ENCODE data around the gene POLR3A. TPM values are rescaled to one million over a fixed set of nuclear protein-coding genes. Genes with fewer than 3 reads are reported as not detected.

POLR3A gene
- polyA plus RNA-seq, 1 donor from 2014 or later, result 15.6 TPM

DNA sequence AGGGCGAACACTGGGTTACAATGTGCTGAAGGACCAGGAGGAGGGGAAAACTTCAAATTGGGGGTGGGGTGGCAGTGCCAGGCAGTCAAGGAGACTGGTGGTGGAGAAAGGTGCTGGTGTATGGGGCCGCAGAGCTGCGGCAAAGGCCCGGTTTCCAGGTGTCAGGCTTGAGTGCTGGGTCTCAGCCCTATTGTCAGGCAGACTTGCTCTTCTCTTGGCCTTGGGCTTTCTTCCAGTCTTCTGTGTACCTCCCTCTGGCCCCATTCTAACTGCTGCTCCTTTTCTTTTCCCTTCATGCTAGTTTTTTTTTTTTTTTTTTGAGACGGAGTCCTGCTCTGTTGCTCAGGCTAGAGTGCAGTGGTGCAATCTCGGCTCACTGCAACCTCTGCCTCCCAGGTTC is 51.0 kb downstream of the POLR3A start:
- Histone ChIP-seq H3K27me3 (ENCODE audit: insufficient read depth, low read depth, low read length) (no peaks in the 10 kb centered on the region), H4K20me1 (ENCODE audit: insufficient read depth) (no peaks in the 10 kb centered on the region), H3K9me3 (ENCODE audit: low read length) (no peaks in the 10 kb centered on the region), H3K9ac (ENCODE audit: low read length) (no peak overlapping the region), H3K4me3 (ENCODE audit: low read length) (no peak overlapping the region), H3K4me2 (ENCODE audit: low read length) (no peak overlapping the region), H3K36me3 (ENCODE audit: insufficient read depth, low read length) (peaks cover 8% of the 10 kb centered on the region), H3K27ac (ENCODE audit: low read length) (no peak overlapping the region), H3K79me2 (replicated peaks; ENCODE audit: insufficient read depth, low read length) (no peaks in the 10 kb centered on the region), H3F3A (ENCODE audit: insufficient read depth, low read length, poor library complexity, severe bottlenecking) (no peaks in the 10 kb centered on the region), H2AFZ (ENCODE audit: low read depth, low read length) (no peak overlapping the region), H3K9me2 (ENCODE audit: insufficient read depth, low read length) (no peaks in the 10 kb centered on the region)
- TF ChIP-seq SMC3 (conservative IDR thresholded peaks at IDR 0.05; ENCODE audit: poor library complexity), result no peak
- TF ChIP-seq EP300 (conservative IDR thresholded peaks at IDR 0.05; ENCODE audit: poor library complexity, severe bottlenecking), result no peak
- no peak for TF ChIP-seq POLR2AphosphoS5 (IDR thresholded peaks at IDR 0.05)
- no peak for TF ChIP-seq TAF1 (IDR thresholded peaks at IDR 0.05; ENCODE audit: low read depth)
- TF ChIP-seq RAD21 (conservative IDR thresholded peaks at IDR 0.05), result no peak
- no peak for TF ChIP-seq EZH2 (IDR thresholded peaks at IDR 0.05; ENCODE audit: borderline replicate concordance, insufficient read depth, low read length, poor library complexity, severe bottlenecking)
- no peak for TF ChIP-seq MXI1 (conservative IDR thresholded peaks at IDR 0.05; ENCODE audit: poor library complexity, severe bottlenecking)
- no peak for TF ChIP-seq CTCF (IDR thresholded peaks at IDR 0.05; ENCODE audit: poor library complexity, severe bottlenecking)
- TF ChIP-seq REST (IDR thresholded peaks at IDR 0.05; ENCODE audit: borderline replicate concordance), result no peak

GRCh38 chr10:77977934-77978333 is 51.4 kb downstream of the POLR3A start:
- no peak overlapping the region for H2AFZ ChIP-seq (ENCODE audit: low read depth, low read length)
- H3F3A ChIP-seq (ENCODE audit: insufficient read depth, low read length, poor library complexity, severe bottlenecking), result no peaks in the 10 kb centered on the region
- no peak for TF ChIP-seq CTCF (IDR thresholded peaks at IDR 0.05; ENCODE audit: poor library complexity, severe bottlenecking)
- no peak for TF ChIP-seq RAD21 (conservative IDR thresholded peaks at IDR 0.05)
- no peak for TF ChIP-seq SMC3 (conservative IDR thresholded peaks at IDR 0.05; ENCODE audit: poor library complexity)
- H3K36me3 ChIP-seq (ENCODE audit: insufficient read depth, low read length), result peaks cover 8% of the 10 kb centered on the region
- no peak overlapping the region for H3K9ac ChIP-seq (ENCODE audit: low read length)
- no peaks in the 10 kb centered on the region for H3K79me2 ChIP-seq (replicated peaks; ENCODE audit: insufficient read depth, low read length)
- no peak overlapping the region for H3K27ac ChIP-seq (ENCODE audit: low read length)
- no peaks in the 10 kb centered on the region for H4K20me1 ChIP-seq (ENCODE audit: insufficient read depth)
- no peaks in the 10 kb centered on the region for H3K27me3 ChIP-seq (ENCODE audit: insufficient read depth, low read depth, low read length)
- no peaks in the 10 kb centered on the region for H3K9me2 ChIP-seq (ENCODE audit: insufficient read depth, low read length)
- no peaks in the 10 kb centered on the region for H3K9me3 ChIP-seq (ENCODE audit: low read length)
- H3K4me3 ChIP-seq (ENCODE audit: low read length), result no peak overlapping the region
- no peak overlapping the region for H3K4me2 ChIP-seq (ENCODE audit: low read length)

Measured in neural cell (in vitro differentiated cells).